ENCODE results near the gene TBC1D4.

The TBC1D4 gene

GRCh38 chr13:75482070-75482819, at the start of gene TBC1D4:
Gene TBC1D4, minus strand, starts transcription at chr13:75482169. Its CDS starts 402 bp downstream, at chr13:75481767.
- peak; percentile 91 for DNase-seq (ENCODE audit: low read depth)

- DNase-seq (ENCODE audit: low read depth), result no peak
Measured at GRCh38 chr13:75530549-75530961, 48.6 kb upstream of the TBC1D4 start.

DNA sequence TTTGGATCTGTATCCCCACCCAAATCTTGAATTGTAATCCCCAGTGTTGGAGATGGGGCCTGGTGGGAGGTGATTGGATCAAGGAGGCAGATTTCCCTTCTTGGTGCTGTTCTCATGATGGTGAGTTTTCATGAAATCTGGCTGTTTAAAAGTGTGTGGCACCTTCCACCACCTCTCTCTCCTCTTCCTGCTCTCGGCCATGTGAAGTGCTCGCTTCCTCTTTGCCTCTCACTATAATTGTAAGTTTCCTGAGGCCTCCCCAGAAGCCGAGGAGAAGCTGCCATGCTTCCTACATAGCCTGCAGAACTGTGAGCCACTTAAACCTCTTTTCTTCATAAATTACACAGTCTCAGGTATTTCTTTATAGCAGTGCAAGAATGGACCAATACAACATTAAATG, 40.0 kb upstream of the TBC1D4 start:
- no peak for DNase-seq (ENCODE audit: low read depth)

DNA sequence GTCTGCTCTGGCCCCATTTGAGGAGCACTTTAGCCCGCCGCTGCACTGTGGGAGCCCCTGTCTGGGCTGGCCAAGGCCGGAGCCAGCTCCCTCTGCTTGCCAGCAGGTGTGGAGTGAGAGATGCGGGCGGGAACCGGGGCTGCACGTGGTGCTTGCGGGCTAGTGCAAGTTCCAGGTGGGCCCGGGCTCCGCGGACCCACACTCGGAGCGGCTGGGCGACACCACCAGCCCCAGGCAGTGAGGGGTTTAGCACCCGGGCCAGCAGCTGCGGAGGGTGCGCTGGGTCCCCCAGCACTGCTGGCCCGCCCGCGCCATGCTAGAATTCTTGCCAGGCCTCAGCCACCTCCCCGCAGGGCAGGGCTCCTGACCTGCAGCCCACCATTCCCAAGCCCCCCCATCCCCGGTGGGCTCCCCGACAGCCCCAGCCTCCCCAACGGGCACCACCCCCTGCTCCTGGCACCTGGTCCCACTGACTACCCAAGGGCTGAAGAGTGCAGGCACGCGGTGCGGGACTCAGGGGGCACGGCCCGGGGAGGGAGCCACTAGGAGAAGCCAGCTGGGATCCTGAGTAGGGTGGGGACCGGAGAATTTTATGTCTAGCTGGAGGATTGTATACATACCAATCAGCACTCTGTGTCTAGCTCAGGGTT, 36.6 kb upstream of the TBC1D4 start:
- DNase-seq (ENCODE audit: low read depth), result no peak

GRCh38 chr13:75514080-75514995, 32.4 kb upstream of the TBC1D4 start:
- peak; percentile 83 for DNase-seq (ENCODE audit: low read depth)

GRCh38 chr13:75513271-75513670, 31.3 kb upstream of the TBC1D4 start:
- no peak for DNase-seq (ENCODE audit: low read depth)

GRCh38 chr13:75512253-75512652, 30.3 kb upstream of the TBC1D4 start:
- DNase-seq (ENCODE audit: low read depth), result no peak

DNA sequence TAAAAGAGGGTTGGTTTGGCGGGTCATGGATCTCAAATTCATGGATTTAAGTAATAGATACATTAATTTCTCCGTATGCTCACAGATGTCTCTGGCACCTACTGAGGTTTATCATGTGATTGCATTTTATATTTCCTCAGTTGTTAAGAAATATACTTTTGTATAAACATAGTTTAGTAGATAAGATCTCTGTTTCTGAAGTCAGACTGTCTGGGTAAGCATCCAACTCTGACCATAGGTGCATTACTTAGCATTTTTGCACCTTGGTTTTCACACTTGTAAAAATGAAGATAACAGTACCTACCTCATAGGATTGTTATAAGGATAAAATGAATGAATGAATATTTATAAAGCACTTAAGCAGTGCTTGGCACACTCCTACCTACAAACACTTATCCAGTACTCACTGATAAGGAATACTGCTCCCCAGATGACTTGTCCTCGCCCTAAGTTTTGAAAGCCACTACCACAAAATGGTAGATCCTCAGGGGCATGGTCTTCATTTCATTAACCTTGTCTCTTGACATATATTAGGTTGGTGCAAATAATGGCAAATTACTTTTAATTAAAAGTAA, 29.2 kb upstream of the TBC1D4 start:
- no peak for DNase-seq (ENCODE audit: low read depth)

- DNase-seq (ENCODE audit: low read depth), result no peak
Measured at GRCh38 chr13:75508002-75508548, 26.1 kb upstream of the TBC1D4 start.

GRCh38 chr13:75507027-75508001, 25.3 kb upstream of the TBC1D4 start:
- DNase-seq (ENCODE audit: low read depth), result no peak

GRCh38 chr13:75506018-75506417, 24.0 kb upstream of the TBC1D4 start:
- DNase-seq (ENCODE audit: low read depth), result no peak

- DNase-seq (ENCODE audit: low read depth), result no peak
Measured at GRCh38 chr13:75505327-75505726, 23.4 kb upstream of the TBC1D4 start.

GRCh38 chr13:75495938-75496337, 14.0 kb upstream of the TBC1D4 start:
- DNase-seq (ENCODE audit: low read depth), result peak; percentile 94

- DNase-seq (ENCODE audit: low read depth), result peak; percentile 72
Measured at GRCh38 chr13:75494491-75494890, 12.5 kb upstream of the TBC1D4 start.

GRCh38 chr13:75493156-75493555, 11.2 kb upstream of the TBC1D4 start:
- DNase-seq (ENCODE audit: low read depth), result no peak

- peak; percentile 69 for DNase-seq (ENCODE audit: low read depth)
Measured at GRCh38 chr13:75492389-75492788, 10.4 kb upstream of the TBC1D4 start.

DNA sequence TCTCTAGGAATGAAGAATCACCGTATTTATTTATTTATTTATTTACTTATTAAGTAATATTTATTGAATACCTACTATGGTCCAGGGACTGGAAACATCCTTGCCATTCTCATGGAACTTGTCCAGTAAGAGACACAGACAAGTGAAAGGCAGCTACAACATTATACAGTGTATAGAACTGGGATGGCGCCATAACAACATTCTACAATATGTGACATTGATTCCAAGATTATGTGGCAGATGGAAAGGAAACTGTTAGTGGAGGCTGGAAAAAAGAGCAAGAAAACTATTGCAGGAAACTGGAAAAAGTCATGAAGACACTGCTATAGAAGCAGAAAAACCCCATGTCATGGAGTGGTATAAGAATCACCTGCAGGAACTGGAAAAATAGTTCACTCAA, 9.4 kb upstream of the TBC1D4 start:
- DNase-seq (ENCODE audit: low read depth), result no peak

DNA sequence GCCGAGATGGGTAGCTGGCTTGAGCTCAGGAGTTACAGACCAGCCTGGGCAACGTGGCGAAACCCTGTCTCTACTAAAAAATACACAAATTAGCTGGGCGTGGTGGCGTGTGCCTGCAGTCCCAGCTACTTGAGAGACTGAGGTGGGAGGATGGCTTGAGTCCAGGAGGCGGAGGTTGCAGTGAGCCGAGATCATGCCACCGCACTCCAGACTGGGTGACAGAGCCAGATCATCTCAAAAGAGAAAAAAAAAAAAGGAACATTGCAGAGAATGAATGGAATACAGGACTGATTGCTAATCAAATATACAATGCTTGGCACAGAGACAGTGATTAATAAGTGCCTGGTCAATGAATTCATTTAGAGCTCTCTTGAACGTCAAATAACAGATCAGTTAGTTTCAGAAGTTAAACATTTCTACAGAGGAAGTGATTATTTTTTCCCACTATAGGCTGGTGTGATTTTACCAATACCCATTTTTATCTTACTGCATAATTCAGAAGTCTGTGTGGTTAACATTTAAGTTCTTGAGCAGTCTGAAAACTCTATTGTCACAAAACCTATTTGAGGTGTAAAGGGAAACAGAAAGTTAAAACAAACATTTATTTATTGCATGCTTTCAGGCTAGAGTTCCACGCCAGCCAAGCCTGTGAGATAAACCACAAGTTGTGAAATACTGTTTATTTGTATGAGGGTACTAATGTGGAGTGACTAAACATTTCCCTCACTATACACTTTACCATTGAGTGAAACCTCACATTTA, 7.7 kb upstream of the TBC1D4 start:
- DNase-seq (ENCODE audit: low read depth), result peak; percentile 94

DNA sequence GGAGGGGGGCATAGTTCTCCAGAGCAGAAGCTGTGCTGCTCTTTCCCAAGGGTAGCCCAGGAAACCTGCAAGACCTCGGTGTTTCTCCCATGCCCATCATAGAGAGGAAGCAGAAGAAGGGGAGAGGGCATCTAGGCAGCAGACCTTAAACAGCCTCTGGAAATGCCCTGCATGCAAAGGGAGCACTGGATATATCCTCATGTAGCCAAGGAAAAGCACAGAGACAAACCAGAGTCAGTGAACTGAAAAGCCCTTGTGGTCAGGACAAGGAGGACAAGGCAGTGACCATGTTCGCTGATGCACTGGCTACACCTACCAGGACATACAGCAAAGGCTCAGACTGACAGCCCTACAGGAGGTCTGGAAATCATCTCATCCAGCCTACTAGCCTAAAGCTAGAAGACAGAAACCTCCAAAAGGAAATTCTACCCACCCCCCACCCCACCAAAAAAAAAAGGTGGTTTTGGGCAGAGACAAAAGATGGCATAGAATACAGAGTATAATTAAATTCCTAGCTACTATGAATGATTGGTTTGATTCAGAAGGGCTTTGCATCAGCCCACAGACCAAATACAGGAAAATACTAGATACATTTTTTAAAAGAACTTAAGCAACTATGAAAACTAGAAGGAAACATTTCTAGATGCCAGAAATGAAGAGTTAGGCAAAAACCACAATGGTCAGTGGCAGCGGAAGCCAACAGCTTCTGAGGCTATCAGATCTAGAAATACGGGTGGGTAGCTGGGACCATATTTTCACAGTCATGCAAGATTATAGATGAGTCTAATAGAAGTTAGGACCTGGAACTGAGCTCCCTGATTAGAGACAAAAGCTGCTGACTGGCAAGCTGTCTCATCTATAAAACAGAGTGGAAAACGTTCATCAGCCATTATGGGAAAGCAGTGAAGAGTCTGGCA, 4.4 kb upstream of the TBC1D4 start:
- DNase-seq (ENCODE audit: low read depth), result no peak

Data from iris pigment epithelial cell (primary cell).